NOMO-1 treated with dmso at 0.1 percent for 144 hours (cell line): ENCODE measurements around the gene ATP2B1.

Experiments used
- DNase-seq: peaks from one replicate; lab custom pipeline; 2025; ENCODE audit not compliant: unreplicated experiment; lab: John Stamatoyannopoulos, UW

ATP2B1 gene

DNA sequence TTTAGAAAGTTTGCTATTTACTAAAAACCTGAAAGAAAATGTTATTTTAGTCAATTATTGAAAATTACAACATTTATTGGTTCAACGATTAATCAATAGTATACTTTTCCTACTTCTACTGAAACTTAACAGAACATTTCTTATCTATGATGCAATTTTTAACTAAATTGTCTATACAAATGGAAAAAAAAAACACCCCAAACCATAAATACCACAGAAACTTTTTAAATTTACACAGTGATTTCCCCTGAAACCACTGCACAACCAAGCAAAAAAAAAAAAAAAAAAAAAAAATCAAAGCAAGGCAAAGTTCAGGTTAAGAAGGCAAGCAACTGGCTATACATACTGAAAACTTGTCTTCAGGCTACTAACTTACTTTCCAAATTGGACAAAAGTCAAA, 110.9 kb downstream of the ATP2B1 start:
- no peak for DNase-seq

DNA sequence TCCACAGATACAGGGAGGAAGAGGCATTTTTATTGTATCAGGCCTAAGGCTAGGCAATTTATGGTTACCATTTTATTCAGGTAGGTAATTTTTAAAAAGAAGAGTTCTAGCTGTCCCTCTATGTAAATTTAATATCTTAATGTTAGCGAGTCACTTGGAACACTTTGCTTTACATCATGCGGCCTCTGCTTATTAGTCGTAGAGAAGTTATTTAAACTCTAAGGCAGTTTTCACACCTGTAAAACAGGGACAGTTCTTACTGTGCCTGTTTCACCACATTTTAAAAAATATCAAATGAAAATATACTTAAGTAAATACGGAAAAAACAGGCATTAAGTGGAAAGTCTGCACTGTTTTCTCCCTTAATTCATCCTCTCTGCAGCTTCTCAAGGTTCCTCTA, 111.4 kb downstream of the ATP2B1 start:
- DNase-seq: no peak

- no peak for DNase-seq
These were observed 114.8 kb downstream of the ATP2B1 start for GRCh38 chr12:89593873-89594272.

DNA sequence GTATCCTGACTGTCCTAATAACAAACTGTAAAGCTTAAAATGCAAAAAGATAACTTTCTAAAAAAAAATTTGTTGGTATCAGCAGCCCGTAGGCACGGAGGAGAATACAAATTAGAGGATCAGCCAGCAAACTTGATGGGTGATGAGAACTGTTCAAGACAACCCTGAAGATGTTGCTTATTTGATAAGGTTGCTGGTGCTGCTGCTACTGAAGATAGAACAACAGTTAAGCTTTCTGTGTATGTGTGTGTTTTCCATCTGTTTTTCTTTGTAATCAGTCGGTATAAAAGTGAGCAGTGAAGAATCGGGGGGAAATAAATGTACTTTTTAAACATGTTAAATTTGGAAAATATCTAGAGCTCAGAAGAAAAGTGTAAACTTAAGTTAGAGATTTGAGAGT, 115.4 kb downstream of the ATP2B1 start:
- DNase-seq: no peak

DNA sequence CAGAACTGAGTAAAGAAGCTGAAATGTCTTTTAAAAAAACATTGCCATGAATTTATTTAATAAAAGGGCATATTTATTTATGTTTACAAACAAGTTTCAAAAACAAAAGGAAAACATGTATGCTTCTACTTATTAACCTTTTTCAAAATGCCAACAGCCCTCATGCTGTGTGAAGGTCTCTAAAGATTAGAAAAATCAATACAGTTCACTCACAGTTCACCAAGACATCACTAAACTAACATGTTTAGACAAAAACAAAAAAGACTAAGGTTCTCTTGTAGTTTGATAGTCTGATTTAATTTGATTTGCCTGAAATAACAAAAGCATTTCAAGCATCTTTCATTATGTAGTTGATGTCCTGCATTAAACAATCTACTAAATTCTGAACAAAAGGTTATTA, 118.9 kb downstream of the ATP2B1 start:
- DNase-seq: no peak

DNA sequence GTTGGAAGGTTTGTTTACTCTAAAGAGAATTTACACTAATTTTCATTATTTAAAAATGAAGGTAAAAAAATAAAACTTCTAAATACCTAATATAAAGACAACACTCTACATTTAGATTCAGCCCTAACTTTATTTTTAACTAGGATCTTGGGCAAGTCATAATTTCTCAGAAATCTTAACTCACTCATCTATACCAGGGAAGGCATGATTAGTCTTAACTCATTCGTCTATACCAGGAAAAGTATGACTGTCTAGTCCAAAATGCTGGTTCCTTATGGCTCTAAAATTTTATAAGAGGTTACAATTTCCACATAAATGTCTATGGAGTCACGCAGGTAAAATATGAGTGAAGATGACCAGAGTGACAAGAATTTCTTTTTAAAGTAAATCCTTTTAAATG, 130.1 kb downstream of the ATP2B1 start:
- DNase-seq: no peak

GRCh38 chr12:89576572-89577220, 131.9 kb downstream of the ATP2B1 start:
- no peak for DNase-seq

- DNase-seq: no peak
These were observed 133.3 kb downstream of the ATP2B1 start for GRCh38 chr12:89575374-89575773.

DNA sequence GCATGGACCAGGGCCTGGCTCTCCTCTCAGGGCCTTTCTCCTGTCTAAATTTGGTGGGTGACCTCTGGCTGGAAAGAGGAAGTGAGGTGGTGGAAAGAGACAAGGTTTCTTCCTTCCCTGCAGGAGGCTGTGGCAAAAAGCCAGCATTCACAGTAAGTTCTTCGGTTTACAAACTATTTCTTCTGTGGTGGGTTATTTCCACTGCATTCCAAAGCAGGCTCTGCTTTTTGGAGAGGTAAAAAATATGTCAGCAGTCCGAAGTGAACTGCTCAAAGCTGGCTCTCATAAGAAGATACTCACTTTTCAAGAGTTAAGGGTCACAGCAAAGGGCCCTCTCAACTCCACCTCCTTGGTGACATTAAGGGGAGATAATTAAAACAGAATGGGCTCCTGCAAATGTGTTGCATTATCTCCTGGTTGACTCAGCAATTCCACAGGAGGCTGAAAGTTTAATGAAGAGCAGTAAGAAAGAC, 133.9 kb downstream of the ATP2B1 start:
- DNase-seq: no peak

DNA sequence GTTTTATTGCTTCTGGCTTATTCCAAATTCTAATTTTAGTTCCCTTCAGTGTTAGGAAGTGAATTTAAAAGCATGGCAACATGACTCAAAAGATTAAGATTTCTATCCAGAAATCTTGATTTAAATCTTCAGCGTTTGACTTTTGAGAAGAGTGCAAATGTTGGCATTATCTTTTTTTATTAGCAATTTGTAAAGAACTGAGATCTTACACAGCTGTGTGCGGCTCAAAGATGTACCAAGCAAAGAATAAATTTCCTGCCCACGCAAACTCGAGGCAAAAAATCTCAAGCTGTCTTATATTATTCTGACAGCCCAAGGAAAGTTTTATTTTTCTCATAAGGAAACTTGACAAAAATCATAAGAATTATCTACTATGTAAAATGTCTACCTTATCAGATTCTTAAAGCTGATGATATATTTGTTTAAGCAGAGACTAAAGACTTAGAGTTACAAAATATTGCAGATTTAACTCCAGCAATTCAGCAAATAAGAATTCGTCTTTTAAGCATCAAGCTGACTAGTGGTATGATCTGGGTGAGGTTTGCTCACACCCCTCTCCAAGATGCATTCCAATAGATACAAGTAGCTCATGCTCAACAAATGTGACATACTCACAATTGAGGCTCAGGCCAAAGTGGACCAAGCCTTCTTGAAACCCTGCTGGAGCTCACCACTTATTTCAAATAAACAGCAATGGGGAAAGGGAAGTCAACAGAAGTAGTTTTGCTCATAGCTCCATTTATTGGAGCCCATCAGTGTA, 135.4 kb downstream of the ATP2B1 start:
- no peak for DNase-seq

DNA sequence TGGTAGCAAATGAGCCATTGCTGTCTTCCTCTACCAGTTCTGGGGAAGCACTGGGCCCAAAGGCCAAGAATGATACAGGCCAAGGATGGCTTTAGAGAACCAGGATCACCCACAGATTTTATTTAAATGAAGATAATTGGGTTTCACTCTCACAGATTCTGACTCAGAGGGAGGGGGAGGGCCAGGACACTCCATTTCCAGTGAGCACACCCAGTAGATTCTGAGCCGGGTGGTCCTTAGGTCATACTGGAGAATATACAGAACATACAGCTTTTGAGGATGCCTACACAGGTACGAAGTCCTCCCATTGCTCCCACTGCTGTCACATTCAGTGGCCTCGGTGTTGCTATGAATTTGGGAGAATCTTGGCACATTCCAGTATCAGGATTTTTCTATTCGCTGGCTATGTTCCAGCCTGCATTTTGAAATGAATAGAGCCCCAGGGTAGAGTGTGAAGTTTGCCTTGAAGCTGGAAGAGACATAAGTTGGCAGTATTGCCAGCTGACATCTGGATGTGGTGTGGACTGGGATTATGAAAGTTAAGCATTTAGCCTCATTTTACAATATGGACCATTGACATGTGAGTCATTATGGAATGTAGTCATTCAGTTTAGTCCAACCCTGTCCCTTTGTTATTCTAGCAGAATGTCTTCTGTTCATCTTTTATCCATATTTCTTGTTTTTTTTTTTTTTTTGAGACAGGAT, 137.0 kb downstream of the ATP2B1 start:
- no peak for DNase-seq

- DNase-seq: no peak
These were observed 140.2 kb downstream of the ATP2B1 start for GRCh38 chr12:89568484-89568883.

GRCh38 chr12:89567691-89568239, 140.9 kb downstream of the ATP2B1 start:
- no peak for DNase-seq

- no peak for DNase-seq
These were observed 142.0 kb downstream of the ATP2B1 start for GRCh38 chr12:89566615-89567014.

GRCh38 chr12:89565002-89565401, 143.6 kb downstream of the ATP2B1 start:
- DNase-seq: no peak

DNA sequence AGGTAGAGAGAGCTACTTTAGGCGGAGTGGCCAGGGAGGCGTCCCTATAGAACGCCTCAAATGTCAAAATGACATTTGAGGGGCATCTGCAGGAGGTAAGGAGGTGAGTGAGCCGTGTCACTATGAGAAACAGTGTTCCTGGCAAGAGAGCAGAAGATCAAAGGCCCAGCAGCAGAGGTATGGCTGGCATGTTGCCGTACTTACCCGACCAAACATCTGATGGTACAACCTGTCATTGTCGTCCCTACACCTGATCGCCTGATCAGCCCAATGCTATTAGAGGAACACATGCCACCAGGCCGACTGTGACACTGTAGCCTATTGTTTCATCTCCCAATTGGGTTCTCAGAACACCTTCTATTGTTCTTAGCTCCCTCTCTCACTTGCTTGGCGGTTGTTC, 148.9 kb downstream of the ATP2B1 start:
- no peak for DNase-seq

- DNase-seq: no peak
These were observed 151.7 kb downstream of the ATP2B1 start for GRCh38 chr12:89556976-89557375.

GRCh38 chr12:89552376-89552775, 156.3 kb downstream of the ATP2B1 start:
- DNase-seq: no peak

GRCh38 chr12:89551747-89552146, 156.9 kb downstream of the ATP2B1 start:
- DNase-seq: no peak

DNA sequence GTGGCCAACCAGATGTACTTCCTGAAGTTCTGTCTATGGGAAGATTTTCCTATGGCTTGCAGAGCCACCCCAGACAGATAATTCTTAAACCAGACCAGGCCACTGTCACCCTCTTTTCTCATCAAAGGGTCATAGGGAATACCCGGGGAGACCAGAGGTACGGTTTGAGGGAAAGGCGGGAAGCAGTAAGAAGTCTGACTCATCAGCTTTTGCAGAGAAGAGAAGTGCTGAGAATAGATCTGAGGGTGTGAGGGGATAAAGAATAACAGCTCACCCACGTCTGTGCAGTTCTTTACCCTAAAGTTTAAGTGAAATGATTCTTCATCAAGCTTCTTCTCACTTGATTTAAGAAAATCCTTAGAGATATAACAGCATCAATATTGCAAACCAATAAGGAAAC, 161.5 kb downstream of the ATP2B1 start:
- no peak for DNase-seq

- no peak for DNase-seq
These were observed 162.5 kb downstream of the ATP2B1 start for GRCh38 chr12:89546151-89546550.

GRCh38 chr12:89544681-89545184, 163.9 kb downstream of the ATP2B1 start:
- DNase-seq: no peak
